AG09319 (cell line): ENCODE results near the gene ANTKMT.

Source experiments
- DNase-seq: peaks from one replicate; pipeline ENCODE4 v3.0.0-alpha.2; 2010; ENCODE audit warnings: low read depth; ENCODE audit errors: extremely low read depth
- CTCF ChIP-seq: IDR thresholded peaks from 2 replicates; pipeline ENCODE4 v1.5.1; 2011; ENCODE audit warnings: low read depth, mild to moderate bottlenecking, inconsistent platforms, low read length, moderate library complexity

The ANTKMT gene

DNA sequence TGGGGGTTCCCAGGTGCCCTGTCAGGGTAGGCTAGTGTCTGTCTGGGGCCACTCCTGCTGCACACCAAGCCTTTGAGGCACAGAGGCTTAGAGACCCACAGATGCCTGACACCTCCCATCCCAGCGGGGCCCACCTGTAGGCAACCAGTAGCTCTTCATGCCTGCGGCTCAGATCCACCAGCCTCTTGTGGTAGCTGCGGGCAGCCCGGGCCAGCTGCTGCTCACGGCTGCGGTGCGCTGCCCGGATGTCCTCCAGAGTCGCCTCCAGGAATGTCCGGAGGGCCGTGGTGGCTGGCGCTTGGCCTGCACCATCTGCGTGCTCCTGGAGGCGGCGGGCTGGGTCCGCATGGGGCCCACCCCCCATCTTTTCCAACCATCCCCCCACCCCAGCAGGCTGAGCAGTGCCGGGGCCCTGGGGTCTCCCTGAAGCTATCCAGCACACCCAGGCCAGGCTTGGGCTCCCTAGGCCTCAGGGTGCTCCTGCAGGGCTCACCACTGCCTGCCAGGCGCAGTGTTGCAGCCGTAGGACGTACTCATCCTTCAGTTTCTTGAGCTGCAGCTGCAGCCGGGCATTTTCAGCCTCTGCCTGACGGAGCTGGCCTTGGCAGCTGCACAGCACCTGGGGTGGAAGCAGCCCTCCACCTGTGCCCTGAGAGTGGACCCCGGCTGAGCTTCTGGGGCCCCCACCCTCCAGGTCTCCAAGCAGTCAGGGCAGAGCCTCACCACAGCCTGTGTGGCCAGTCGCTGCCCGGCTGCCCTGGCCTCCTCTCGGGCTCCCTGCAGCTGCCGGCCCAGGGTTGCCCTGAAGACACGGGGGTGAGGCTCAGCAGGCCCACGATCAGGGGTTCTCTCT, 3.5 kb downstream of the ANTKMT start:
- no peak for TF ChIP-seq CTCF
- DNase-seq: no peak

GRCh38 chr16:725041-725376, 4.1 kb downstream of the ANTKMT start:
- DNase-seq: no peak
- no peak for TF ChIP-seq CTCF

- no peak for DNase-seq
- no peak for TF ChIP-seq CTCF
Measured at GRCh38 chr16:725463-726187, 4.7 kb downstream of the ANTKMT start.

DNA sequence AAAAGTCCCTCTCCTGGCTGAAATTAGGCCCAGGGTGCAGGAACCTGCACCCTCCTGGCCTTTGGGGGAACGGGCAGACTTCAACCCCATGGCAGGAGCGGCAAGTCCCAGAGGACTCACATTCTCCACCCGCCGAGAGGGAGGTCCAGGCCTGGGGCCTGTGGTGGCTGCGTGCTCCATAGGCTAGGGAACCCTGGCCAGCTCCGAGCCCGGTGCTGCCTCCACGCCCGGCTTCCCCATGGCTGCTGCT, 5.2 kb downstream of the ANTKMT start:
- TF ChIP-seq CTCF: no peak
- no peak for DNase-seq

- no peak for TF ChIP-seq CTCF
- no peak for DNase-seq
Measured at GRCh38 chr16:726438-727290, 5.7 kb downstream of the ANTKMT start, which contains the start of the genes CCDC78 and HAGHL. CCDC78 (minus strand) TSS chr16:726443; CDS start chr16:726367, 76 bp downstream. HAGHL (plus strand) TSS chr16:727106; CDS start chr16:727510, 404 bp downstream.

GRCh38 chr16:727291-727977, 6.5 kb downstream of the ANTKMT start:
- no peak for DNase-seq

More at GRCh38 chr16:727291-727977, 6.5 kb downstream of the ANTKMT start:
- no peak for TF ChIP-seq CTCF
